HepG2 (cell line): ENCODE measurements around the gene PRR35. TPM values are rescaled to one million over a fixed set of nuclear protein-coding genes. Genes with fewer than 3 reads are reported as not detected.

Experiments used
- ATF1 ChIP-seq: IDR thresholded peaks from 2 replicates; pipeline ENCODE4 v1.6.1; 2016; ENCODE audit warnings: mild to moderate bottlenecking, control low read depth
- GMEB1 ChIP-seq: sonication (generic); formaldehyde crosslinking; IDR thresholded peaks from 2 replicates; pipeline ENCODE4 v1.5.1; 2020; ENCODE audit warnings: missing genetic modification reagents, mild to moderate bottlenecking, borderline replicate concordance
- KDM5A ChIP-seq: fragments of 200-600 bp; sonication (generic); IDR thresholded peaks from 2 replicates; pipeline ENCODE4 v1.7.0; 2018; ENCODE audit warnings: antibody characterized with exemption, mild to moderate bottlenecking, low read length, borderline replicate concordance
- KDM5B ChIP-seq: sonication (generic); formaldehyde crosslinking; IDR thresholded peaks from 2 replicates; pipeline ENCODE4 v1.4.0; 2020; ENCODE audit warnings: missing genetic modification reagents, mild to moderate bottlenecking, borderline replicate concordance
- NONO ChIP-seq, 2 experiments: fragments of 450-650 bp in 1 of 2; sonication (generic) in 1 of 2; formaldehyde crosslinking in 1 of 2; IDR thresholded peaks in 1 of 2; conservative IDR thresholded peaks in 1 of 2; 2 replicates each; pipeline versions ENCODE4 v1.6.1 to v1.8.0; 2017 to 2022; ENCODE audit warnings: mild to moderate bottlenecking in 1 of 2, missing genetic modification reagents in 1 of 2, moderate library complexity in 1 of 2
- NR2C2 ChIP-seq: sonication (generic); formaldehyde crosslinking; IDR thresholded peaks from 2 replicates; pipeline ENCODE4 v1.4.0; 2020; ENCODE audit warnings: missing genetic modification reagents, mild to moderate bottlenecking, moderate library complexity, borderline replicate concordance
- NRL ChIP-seq: sonication (generic); formaldehyde crosslinking; IDR thresholded peaks from 2 replicates; pipeline ENCODE4 v1.5.0; 2020; ENCODE audit warnings: missing genetic modification reagents, mild to moderate bottlenecking, moderate library complexity, borderline replicate concordance
- PAXIP1 ChIP-seq: sonication (generic); formaldehyde crosslinking; conservative IDR thresholded peaks from 2 replicates; pipeline ENCODE4 v1.4.0; 2020; ENCODE audit warnings: mild to moderate bottlenecking, missing genetic modification reagents, moderate library complexity
- POLR2A ChIP-seq, 2 experiments: IDR thresholded peaks; 2 replicates each; pipeline ENCODE4 v1.6.1; 2011; ENCODE audit warnings: low read depth in 2 of 2, low read length in 2 of 2, mild to moderate bottlenecking in 1 of 2, moderate library complexity in 1 of 2; ENCODE audit not compliant: insufficient read depth in 1 of 2
- REL ChIP-seq: sonication (generic); formaldehyde crosslinking; conservative IDR thresholded peaks from 2 replicates; pipeline ENCODE4 v1.8.0; 2022; ENCODE audit warnings: mild to moderate bottlenecking, missing genetic modification reagents, moderate library complexity
- SP2 ChIP-seq: sonication (generic); formaldehyde crosslinking; IDR thresholded peaks from 2 replicates; pipeline ENCODE4 v1.5.1; 2020; ENCODE audit warnings: mild to moderate bottlenecking, missing genetic modification reagents
- SP5 ChIP-seq: IDR thresholded peaks from 2 replicates; pipeline ENCODE4 v1.6.1; 2016; ENCODE audit warnings: low read depth, borderline replicate concordance
- ZBTB1 ChIP-seq: sonication (generic); formaldehyde crosslinking; IDR thresholded peaks from 2 replicates; pipeline ENCODE4 v1.4.0; 2020; ENCODE audit warnings: missing genetic modification reagents, borderline replicate concordance
- ZBTB2 ChIP-seq: sonication (generic); formaldehyde crosslinking; IDR thresholded peaks from 2 replicates; pipeline ENCODE4 v1.8.0; 2022; ENCODE audit warnings: low read depth, missing genetic modification reagents
- ZBTB25 ChIP-seq: IDR thresholded peaks from 2 replicates; pipeline ENCODE4 v1.6.1; 2018; ENCODE audit warnings: missing genetic modification reagents
- ZNF205 ChIP-seq: IDR thresholded peaks from 2 replicates; pipeline ENCODE4 v1.6.1; 2018; ENCODE audit warnings: missing biosample characterization, missing genetic modification reagents
- ZNF296 ChIP-seq: sonication (generic); formaldehyde crosslinking; conservative IDR thresholded peaks from 2 replicates; pipeline ENCODE4 v1.5.0; 2020; ENCODE audit warnings: mild to moderate bottlenecking, missing genetic modification reagents
- ZNF383 ChIP-seq: sonication (generic); formaldehyde crosslinking; IDR thresholded peaks from 2 replicates; pipeline ENCODE4 v1.4.0; 2020; ENCODE audit warnings: missing genetic modification reagents, mild to moderate bottlenecking, borderline replicate concordance
- ZNF558 ChIP-seq: sonication (generic); formaldehyde crosslinking; IDR thresholded peaks from 2 replicates; pipeline ENCODE4 v1.9.0; 2022; ENCODE audit warnings: mild to moderate bottlenecking, missing genetic modification reagents, borderline replicate concordance
- ZZZ3 ChIP-seq: sonication (generic); formaldehyde crosslinking; IDR thresholded peaks from 2 replicates; pipeline ENCODE4 v1.4.0; 2020; ENCODE audit warnings: missing genetic modification reagents, mild to moderate bottlenecking, borderline replicate concordance
- polyA plus RNA-seq, 8 experiments: library from polyadenylated mRNA; depleted of rRNA in 3 of 8; stranded (reverse) in 7 of 8; unstranded in 1 of 8; fragments of >200 nt; fragmentation: Illumina TruSeq in 4 of 8; extraction: Trizol in 4 of 8; gene quantifications; 2 replicates each; pipeline versions ENCODE4 v1.2.1 to v1.2.3, GENCODE V29; 2011 to 2016; ENCODE audit warnings: low read depth in 4 of 8, missing spikeins in 1 of 8, mixed read lengths in 1 of 8; ENCODE audit not compliant: insufficient read depth in 1 of 8
- total RNA-seq, 5 experiments: library from RNA; depleted of rRNA; stranded (reverse); fragments of >200 nt; fragmentation: Illumina TruSeq; extraction: Trizol; gene quantifications; 2 replicates each; pipeline ENCODE4 v1.2.3, GENCODE V29; 2016; ENCODE audit warnings: low read depth in 1 of 5

The PRR35 gene
- total and polyA plus RNA-seq, 2 of the 13 experiments (the other 11 are each of a cell fraction or from before 2014, with no cell fraction given) = 0.07 to 0.16 TPM

GRCh38 chr16:588889-589657 lies 28.9 kb downstream of the PRR35 start (continued):
- TF ChIP-seq SP2 (CRISPR knock-in tag) (peak; percentile 86), ZNF558 (CRISPR knock-in tag) (0 out of 2 replicates have a peak, but pooled peaks have one; percentile 60), ATF1 (CRISPR knock-in tag) (peak; percentile 77), NONO (IDR thresholded peaks at IDR 0.05) (no peak), NONO (CRISPR knock-in tag; conservative IDR thresholded peaks at IDR 0.05) (0 out of 2 replicates have a peak, but pooled peaks have one; percentile 42), ZNF205 (CRISPR knock-in tag) (peak; percentile 30; the same call in 1 of the 2 replicates), ZBTB1 (no peak), ZBTB2 (CRISPR knock-in tag) (peak; percentile 55; the same call in 1 of the 2 replicates), NRL (CRISPR knock-in tag) (peak; percentile 55; the same call in 1 of the 2 replicates), ZZZ3 (CRISPR knock-in tag) (peak; percentile 50; the same call in 1 of the 2 replicates), ZNF383 (CRISPR knock-in tag) (0 out of 2 replicates have a peak, but pooled peaks have one; percentile 76), ZNF296 (no peak), KDM5A (peak; percentile 91; the same call in 1 of the 2 replicates), POLR2A (IDR thresholded peaks at IDR 0.05; ENCODE audit: insufficient read depth in 1 of 2, low read depth in 2 of 2, low read length in 2 of 2) (peak; percentile 89 to 93), NR2C2 (peak; percentile 84), PAXIP1 (CRISPR knock-in tag) (no peak; the same call in 1 of the 2 replicates), KDM5B (CRISPR knock-in tag) (peak; percentile 75), ZBTB25 (CRISPR knock-in tag) (peak; percentile 19), REL (CRISPR knock-in tag) (no peak), GMEB1 (CRISPR knock-in tag) (peak; percentile 71; the same call in 1 of the 2 replicates), SP5 (CRISPR knock-in tag) (0 out of 2 replicates have a peak, but pooled peaks have one; percentile 22)
